Heart left ventricle (tissue), 16 donors: ENCODE data around the gene RNF224. TPM values are rescaled to one million over a fixed set of nuclear protein-coding genes. Genes with fewer than 3 reads are reported as not detected.

Source experiments
- ATAC-seq, 4 donors: fragments of 200-7000 bp; cut with Tn5 transposase; one replicate each; pipeline ENCODE4 v1.9.1; 2020 to 2022; ENCODE audit warnings: moderate library complexity in 4 of 4, mild to moderate bottlenecking in 3 of 4, moderate number of reproducible peaks in 1 of 4
- DNase-seq, 5 donors: peaks; one replicate each; pipeline ENCODE4 v3.0.0-alpha.2; 2020
- H3K27ac ChIP-seq, 12 donors: fragments of 200-600 bp; sonication (generic) in 4 of 12; one replicate each; pipeline versions ENCODE4 v1.5.0 to v1.8.0; 2016 to 2022; ENCODE audit warnings: mild to moderate bottlenecking in 2 of 12
- H3K27me3 ChIP-seq, 9 donors: fragments of 200-600 bp; sonication (generic) in 2 of 9; one replicate each; pipeline versions ENCODE4 v1.5.1 to v1.8.0; 2016 to 2022; ENCODE audit warnings: mild to moderate bottlenecking in 3 of 9
- H3K36me3 ChIP-seq, 9 donors: fragments of 200-600 bp; sonication (generic) in 2 of 9; one replicate each; pipeline versions ENCODE4 v1.5.0 to v1.8.0; 2018 to 2022; ENCODE audit warnings: mild to moderate bottlenecking in 2 of 9
- H3K4me1 ChIP-seq, 12 donors: fragments of 200-600 bp; sonication (generic) in 4 of 12; one replicate each; pipeline versions ENCODE4 v1.5.0 to v1.8.0; 2016 to 2022; ENCODE audit warnings: mild to moderate bottlenecking in 3 of 12
- H3K4me3 ChIP-seq, 12 donors: fragments of 200-600 bp; sonication (generic) in 4 of 12; one replicate each; pipeline versions ENCODE4 v1.5.0 to v1.8.0; 2017 to 2022; ENCODE audit warnings: mild to moderate bottlenecking in 9 of 12, moderate library complexity in 4 of 12
- H3K9me3 ChIP-seq, 12 donors: fragments of 200-600 bp; sonication (generic) in 4 of 12; one replicate each; pipeline versions ENCODE4 v1.5.0 to v1.8.0; 2016 to 2022; ENCODE audit warnings: mild to moderate bottlenecking in 1 of 12
- CTCF ChIP-seq, 12 donors: fragments of 200-600 bp; sonication (generic) in 4 of 12; IDR thresholded peaks; one replicate each; pipeline versions ENCODE4 v1.5.0 to v1.8.0; 2018 to 2022; ENCODE audit warnings: antibody characterized with exemption in 12 of 12, mild to moderate bottlenecking in 5 of 12
- POLR2A ChIP-seq, 2 donors: fragments of 450-650 bp; IDR thresholded peaks; one replicate each; pipeline ENCODE4 v1.6.1; 2017; ENCODE audit warnings: antibody characterized with exemption in 2 of 2, mild to moderate bottlenecking in 2 of 2, moderate library complexity in 2 of 2
- WGBS, 4 donors: extraction: QIAGEN DNeasy Blood & Tissue Kit in 2 of 4; methylation state at CpG; one replicate each; pipeline versions ENCODE4 v1.1.5 to v1.1.7; 2013 to 2018; 5-methylcytosine and 5-hydroxymethylcytosine counted together
- intact Hi-C, 10 donors: fragments of 100-400 bp; cut with DNase I; formaldehyde crosslinking; loops; one replicate each; pipeline versions ENCODE4 v1.11.1 to v1.14.2; 2022
- polyA plus RNA-seq, 2 donors: library from polyadenylated mRNA; stranded (reverse); fragments of 200-250 nt; gene quantifications; one replicate each; pipeline ENCODE4 v1.2.3, GENCODE V29; 2013
- total RNA-seq, 9 donors: library from RNA; depleted of rRNA in 2 of 9; stranded (reverse); fragments of >200 nt in 2 of 9; fragmentation: NEBNext Ultra II Directional in 3 of 9; extraction: Animal tissue kit (Norgen Biotek cat#: 25700) in 3 of 9; gene quantifications; one replicate each; pipeline versions ENCODE4 v1.1.0 to v1.2.4, GENCODE V29; 2016 to 2023
- donor health status: ischemic (EF 13 %, LVEDD 7.1; RV severe dilation, severe dysfunction).
- donor health status: healthy with polysubstance abuse.
- donor health status: DM: no; HTN: yes; CAD: no.
- donor health status: DM: no; HTN: no; CAD: no.
- donor health status: ischemic (EF 25% LVEDD 6.9; RV normal size, moderate dysfunction).
- donor health status: ischemic (EF 25% LVEDD 5.7; RV mildly dilated, moderate dysfunction).
- donor health status: healthy.
- donor health status: DM: yes; HTN: yes; CAD: no.
- donor health status: ischemic (EF 35%, LVEDD 5.7; RV mildly dilated, moderate dysfunction).
- donor health status: nonischemic (EF 11% LVEDD 7.7; RV severe dilation, severe dysfunction).
- donor health status: DM: yes; HTN: yes; CAD: no.
- donor health status: PGD.
- donor health status: ischemic (EF 29% LVEDD 5.4; RV normal size, mild dysfunction).
- donor health status: nonischemic (EF 23%, LVEDD 6.1; RV moderate dilation, normal function).

Gene RNF224
- total and polyA plus RNA-seq, 11 donors = not detected

- Histone ChIP-seq H3K36me3 (peaks cover 0 to 57% (median 33%) of the 10 kb centered on the region in 9 donors), H3K4me3 (peak overlapping the region; percentile 68 to 100 (median 90)), H3K27me3 (no peaks in the 10 kb centered on the region), H3K9me3 (no peaks in the 10 kb centered on the region), H3K4me1 (peaks cover 18 to 84% (median 48%) of the 10 kb centered on the region in 12 donors), H3K27ac (peak overlapping the region; percentile 92 to 99 (median 99))
- TF ChIP-seq POLR2A (IDR thresholded peaks at IDR 0.05) (no peak), CTCF (IDR thresholded peaks at IDR 0.05) (no peak)
- intact Hi-C loops = loop anchor here (5.0 to 10.0 kb wide), 5 partner anchors 33 to 75 kb away; partner anchors contain the start of genes CYSRT1 (in 5 of the 10), RNF224 (in 5 of the 10), RNF208 (in 2 of the 10) and DPP7 (in 1 of the 10)
- 16 to 35% (median 24%) methylated on average over 17 to 23 of the region's 23 CpGs for WGBS, 4 donors
- ATAC-seq (peak in 1 of 4 donors; percentile 6), DNase-seq (no peak)
Observed at GRCh38 chr9:137189297-137190295, 37.7 kb upstream of the RNF224 start.

GRCh38 chr9:137190315-137190856, 36.9 kb upstream of the RNF224 start:
- 68 to 96% (median 70%) methylated on average over 2 to 9 of the region's 9 CpGs for WGBS, 4 donors
- intact Hi-C loops = loop anchor here in 1 of 10 donors (5.0 kb wide), 1 partner anchor 37 kb away; the partner anchor contains the start of genes CYSRT1 and RNF224
- H3K27me3 ChIP-seq = no peaks in the 10 kb centered on the region
- DNase-seq = no peak
- H3K4me1 ChIP-seq = peaks cover 18 to 84% (median 56%) of the 10 kb centered on the region in 12 donors
- TF ChIP-seq CTCF (IDR thresholded peaks at IDR 0.05) (no peak), POLR2A (IDR thresholded peaks at IDR 0.05) (no peak)
- H3K36me3 ChIP-seq = peaks cover 0 to 50% (median 32%) of the 10 kb centered on the region in 9 donors
- peak overlapping the region in 2 of 12 donors; percentile 83 to 92 for H3K4me3 ChIP-seq
- no peaks in the 10 kb centered on the region for H3K9me3 ChIP-seq
- no peak for ATAC-seq
- peak overlapping the region in 8 of 12 donors; percentile 13 to 99 (median 98) for H3K27ac ChIP-seq

- intact Hi-C loops = loop anchor here in 1 of 10 donors (5.0 kb wide), 1 partner anchor 36 kb away; the partner anchor contains the start of genes CYSRT1 and RNF224
- Histone ChIP-seq H3K4me3 (no peak overlapping the region), H3K4me1 (peaks cover 18 to 84% (median 60%) of the 10 kb centered on the region in 12 donors), H3K27ac (peak overlapping the region in 1 of 12 donors; percentile 98), H3K36me3 (peaks cover 0 to 41% (median 25%) of the 10 kb centered on the region in 9 donors), H3K9me3 (no peaks in the 10 kb centered on the region), H3K27me3 (no peaks in the 10 kb centered on the region)
- DNase-seq = no peak
- WGBS, 4 donors = 67 to 84% (median 79%) methylated on average over 2 to 3 of the region's 3 CpGs
- TF ChIP-seq POLR2A (IDR thresholded peaks at IDR 0.05) (no peak), CTCF (IDR thresholded peaks at IDR 0.05) (no peak)
- no peak for ATAC-seq
Observed at GRCh38 chr9:137191245-137191644, 36.1 kb upstream of the RNF224 start.
